Spleen (tissue), 7 donors: ENCODE measurements around the gene TTC7B.

Experiments used
- CTCF ChIP-seq, 11 experiments: fragments of 200-600 bp in 7 of 11; fragments of 450-650 bp in 4 of 11; sonication (generic) in 4 of 11; IDR thresholded peaks in 8 of 11; conservative IDR thresholded peaks in 3 of 11; 1 replicate in 7 of 11; 2 replicates in 4 of 11; pipeline versions ENCODE4 v1.4.0 to v1.8.0; 2016 to 2021; ENCODE audit warnings: antibody characterized with exemption in 11 of 11, inconsistent platforms in 4 of 11, mild to moderate bottlenecking in 1 of 11
- POLR2A ChIP-seq, 3 donors: fragments of 450-650 bp; IDR thresholded peaks; one replicate each; pipeline ENCODE4 v1.5.1; 2017; ENCODE audit warnings: antibody characterized with exemption in 3 of 3, mild to moderate bottlenecking in 1 of 3
- donor health status: DM: no; HTN: no; CAD: no; lungs with moderate emphysema.
- donor health status: DM: no; HTN: no; CAD: no.
- donor health status: DM: no; HTN: no; CAD: no.

GRCh38 chr14:90512329-90512991 is 303.8 kb downstream of the TTC7B start:
- TF ChIP-seq CTCF (IDR thresholded peaks at IDR 0.05 in 8 of 11, conservative IDR thresholded peaks at IDR 0.05 in 3 of 11) = no peak
- TF ChIP-seq POLR2A (IDR thresholded peaks at IDR 0.05) = no peak
